Astrocyte (in vitro differentiated cells and primary cell): ENCODE data around the gene CRYBG1.

Source experiments
- CTCF ChIP-seq: IDR thresholded peaks from 2 replicates; pipeline ENCODE4 v1.5.1; 2011; ENCODE audit warnings: low read depth, mild to moderate bottlenecking, inconsistent platforms, low read length, moderate library complexity; ENCODE audit not compliant: insufficient read depth
- EZH2 ChIP-seq: IDR thresholded peaks from 2 replicates; pipeline ENCODE4 v1.6.1; 2012; ENCODE audit warnings: mild to moderate bottlenecking, low read length, inconsistent platforms; ENCODE audit not compliant: insufficient read depth

GRCh38 chr6:106569428-106569827 lies 208.9 kb downstream of the CRYBG1 start:
- TF ChIP-seq CTCF (no peak), EZH2 (no peak)
